ENCODE measurements around the gene TRIM62.

DNA sequence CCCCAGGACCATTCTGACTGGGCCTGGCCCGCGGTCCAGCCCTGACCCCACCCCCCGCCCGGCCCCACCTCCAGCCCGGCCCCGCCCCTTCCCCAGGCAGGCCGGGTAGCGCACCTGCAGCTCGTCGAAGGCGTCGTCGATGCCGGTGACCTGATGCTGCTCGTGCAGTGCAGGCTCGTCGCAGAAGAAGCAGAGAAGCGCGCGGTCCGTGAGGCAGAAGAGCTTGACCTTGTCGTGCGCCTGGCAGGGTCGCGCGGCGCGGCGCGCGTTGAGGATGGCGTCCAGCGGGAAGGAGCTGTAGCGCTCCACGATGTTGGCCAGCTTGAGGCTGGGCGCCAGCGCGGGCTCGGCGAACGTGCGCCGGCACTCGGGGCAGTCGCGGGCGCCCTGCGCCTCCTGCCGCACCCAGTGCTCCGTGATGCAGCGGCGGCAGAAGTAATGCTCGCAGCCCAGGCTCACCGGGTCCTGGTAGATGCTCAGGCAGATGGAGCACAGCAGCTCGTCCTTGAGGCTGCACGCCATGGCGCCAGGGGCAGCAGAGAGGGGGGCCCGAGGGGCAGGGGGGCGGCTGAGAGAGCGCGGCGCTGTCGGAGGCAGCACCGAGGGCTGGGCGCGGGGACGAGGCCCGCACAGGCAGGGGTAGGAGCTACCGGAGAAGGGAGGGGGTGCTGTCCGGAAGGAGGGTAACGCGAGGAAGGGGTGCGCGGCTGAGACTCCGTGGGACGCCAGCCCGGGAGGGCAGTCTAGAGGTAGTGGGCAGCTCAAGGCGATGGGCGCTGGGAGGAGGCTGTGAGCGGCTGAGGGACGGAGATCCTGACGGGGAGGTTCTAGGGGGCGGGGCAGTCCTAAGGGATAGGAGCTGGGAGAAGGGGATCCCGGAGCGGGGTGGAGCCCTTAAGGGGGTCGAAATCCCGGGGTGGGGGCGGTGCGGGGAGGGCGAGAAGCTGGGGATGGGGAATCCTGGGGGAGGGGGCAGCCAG, 642 bp downstream of the TRIM62 start:
- TF ChIP-seq, protein P1, sequence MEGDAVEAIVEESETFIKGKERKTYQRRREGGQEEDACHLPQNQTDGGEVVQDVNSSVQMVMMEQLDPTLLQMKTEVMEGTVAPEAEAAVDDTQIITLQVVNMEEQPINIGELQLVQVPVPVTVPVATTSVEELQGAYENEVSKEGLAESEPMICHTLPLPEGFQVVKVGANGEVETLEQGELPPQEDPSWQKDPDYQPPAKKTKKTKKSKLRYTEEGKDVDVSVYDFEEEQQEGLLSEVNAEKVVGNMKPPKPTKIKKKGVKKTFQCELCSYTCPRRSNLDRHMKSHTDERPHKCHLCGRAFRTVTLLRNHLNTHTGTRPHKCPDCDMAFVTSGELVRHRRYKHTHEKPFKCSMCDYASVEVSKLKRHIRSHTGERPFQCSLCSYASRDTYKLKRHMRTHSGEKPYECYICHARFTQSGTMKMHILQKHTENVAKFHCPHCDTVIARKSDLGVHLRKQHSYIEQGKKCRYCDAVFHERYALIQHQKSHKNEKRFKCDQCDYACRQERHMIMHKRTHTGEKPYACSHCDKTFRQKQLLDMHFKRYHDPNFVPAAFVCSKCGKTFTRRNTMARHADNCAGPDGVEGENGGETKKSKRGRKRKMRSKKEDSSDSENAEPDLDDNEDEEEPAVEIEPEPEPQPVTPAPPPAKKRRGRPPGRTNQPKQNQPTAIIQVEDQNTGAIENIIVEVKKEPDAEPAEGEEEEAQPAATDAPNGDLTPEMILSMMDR (IDR thresholded peaks at IDR 0.05; ENCODE audit: insufficient read depth, low read length, poor library complexity, severe bottlenecking) = no peak
- no peak for TF ChIP-seq EZH2phosphoT487 (conservative IDR thresholded peaks at IDR 0.05; ENCODE audit: low read length)
